Uterus (tissue), 4 donors: ENCODE measurements around the gene RAD52. TPM values are rescaled to one million over a fixed set of nuclear protein-coding genes. Genes with fewer than 3 reads are reported as not detected.

Experiments
- DNase-seq, 2 donors: peaks; one replicate each; pipeline ENCODE4 v3.0.0-alpha.2; 2019 to 2020
- H3K27ac ChIP-seq, 2 donors: fragments of 200-600 bp; sonication (generic); 1 replicate in 1 of 2; 2 replicates in 1 of 2; pipeline ENCODE4 v1.5.1; 2016 to 2018
- H3K27me3 ChIP-seq, 2 donors: fragments of 200-600 bp; sonication (generic); one replicate each; pipeline ENCODE4 v1.5.1; 2018 to 2019; ENCODE audit warnings: control low read depth in 1 of 2
- H3K36me3 ChIP-seq, 2 donors: fragments of 200-600 bp; sonication (generic); one replicate each; pipeline ENCODE4 v1.5.1; 2019; ENCODE audit warnings: control low read depth in 1 of 2
- H3K4me1 ChIP-seq, 2 donors: fragments of 200-600 bp; sonication (generic); one replicate each; pipeline ENCODE4 v1.5.1; 2018 to 2019; ENCODE audit warnings: control low read depth in 1 of 2
- H3K4me3 ChIP-seq, 2 donors: fragments of 200-600 bp; sonication (generic); 1 replicate in 1 of 2; 2 replicates in 1 of 2; pipeline ENCODE4 v1.5.1; 2018 to 2019; ENCODE audit warnings: mild to moderate bottlenecking in 1 of 2
- H3K9me3 ChIP-seq, 2 donors: fragments of 200-600 bp; sonication (generic); one replicate each; pipeline ENCODE4 v1.5.1; 2019; ENCODE audit warnings: control low read depth in 1 of 2
- POLR2A ChIP-seq, 2 donors: fragments of 450-650 bp; IDR thresholded peaks; one replicate each; pipeline ENCODE4 v1.6.1; 2016; ENCODE audit warnings: antibody characterized with exemption in 2 of 2, mild to moderate bottlenecking in 1 of 2, moderate library complexity in 1 of 2
- intact Hi-C: fragments of 100-400 bp; cut with DNase I; formaldehyde crosslinking; loops from one replicate; pipeline ENCODE4 v1.15.1; 2023; ENCODE audit warnings: low total_unique reads
- total RNA-seq, 4 donors: library from RNA; depleted of rRNA in 3 of 4; stranded (reverse); fragments of >200 nt in 3 of 4; gene quantifications; one replicate each; pipeline versions ENCODE4 v1.1.0 to v1.2.4, GENCODE V29; 2014 to 2023
- TF ChIP-seq, protein P1 (sequence below), 4 experiments: fragments of 200-600 bp in 2 of 4; fragments of 450-650 bp in 2 of 4; sonication (generic) in 2 of 4; IDR thresholded peaks; one replicate each; pipeline ENCODE4 v1.5.1; 2016 to 2019; ENCODE audit warnings: antibody characterized with exemption in 4 of 4, mild to moderate bottlenecking in 2 of 4, moderate library complexity in 1 of 4
- donor health status: DM: yes; HTN: yes; CAD: no.

RAD52 gene
- total RNA-seq, 4 donors from 2014 or later = 2.4 to 47.4 (median 25.7) TPM

DNA sequence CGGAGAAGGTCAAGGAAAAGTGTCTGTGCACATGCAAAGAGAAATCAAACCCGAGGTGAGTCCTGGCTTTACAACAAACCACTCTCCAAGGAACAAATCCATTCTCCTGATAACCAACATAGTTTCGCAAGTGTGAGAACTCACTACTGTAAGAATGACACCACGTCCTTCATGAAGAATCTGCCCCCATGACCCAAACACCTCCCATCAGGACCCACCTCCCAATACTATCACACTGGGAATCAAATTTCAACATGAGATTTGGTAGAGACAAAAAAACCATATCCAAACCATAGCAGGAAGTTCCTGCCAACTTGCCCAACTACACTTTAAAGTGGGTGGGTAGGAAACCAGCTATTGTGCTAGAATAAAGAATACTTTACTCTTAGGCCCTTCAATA lies 39.2 kb upstream of the RAD52 start:
- H3K36me3 ChIP-seq = no peaks in the 10 kb centered on the region
- H3K27ac ChIP-seq = peak overlapping the region; percentile 95 to 98
- no peaks in the 10 kb centered on the region for H3K27me3 ChIP-seq
- H3K4me3 ChIP-seq = no peak overlapping the region
- H3K9me3 ChIP-seq = no peaks in the 10 kb centered on the region
- TF ChIP-seq, protein P1, sequence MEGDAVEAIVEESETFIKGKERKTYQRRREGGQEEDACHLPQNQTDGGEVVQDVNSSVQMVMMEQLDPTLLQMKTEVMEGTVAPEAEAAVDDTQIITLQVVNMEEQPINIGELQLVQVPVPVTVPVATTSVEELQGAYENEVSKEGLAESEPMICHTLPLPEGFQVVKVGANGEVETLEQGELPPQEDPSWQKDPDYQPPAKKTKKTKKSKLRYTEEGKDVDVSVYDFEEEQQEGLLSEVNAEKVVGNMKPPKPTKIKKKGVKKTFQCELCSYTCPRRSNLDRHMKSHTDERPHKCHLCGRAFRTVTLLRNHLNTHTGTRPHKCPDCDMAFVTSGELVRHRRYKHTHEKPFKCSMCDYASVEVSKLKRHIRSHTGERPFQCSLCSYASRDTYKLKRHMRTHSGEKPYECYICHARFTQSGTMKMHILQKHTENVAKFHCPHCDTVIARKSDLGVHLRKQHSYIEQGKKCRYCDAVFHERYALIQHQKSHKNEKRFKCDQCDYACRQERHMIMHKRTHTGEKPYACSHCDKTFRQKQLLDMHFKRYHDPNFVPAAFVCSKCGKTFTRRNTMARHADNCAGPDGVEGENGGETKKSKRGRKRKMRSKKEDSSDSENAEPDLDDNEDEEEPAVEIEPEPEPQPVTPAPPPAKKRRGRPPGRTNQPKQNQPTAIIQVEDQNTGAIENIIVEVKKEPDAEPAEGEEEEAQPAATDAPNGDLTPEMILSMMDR (IDR thresholded peaks at IDR 0.05) = no peak
- no peak for TF ChIP-seq POLR2A (IDR thresholded peaks at IDR 0.05)
- H3K4me1 ChIP-seq = peaks cover 0 to 8% of the 10 kb centered on the region in 2 donors
- intact Hi-C loops = no loop called here
- DNase-seq = no peak

DNA sequence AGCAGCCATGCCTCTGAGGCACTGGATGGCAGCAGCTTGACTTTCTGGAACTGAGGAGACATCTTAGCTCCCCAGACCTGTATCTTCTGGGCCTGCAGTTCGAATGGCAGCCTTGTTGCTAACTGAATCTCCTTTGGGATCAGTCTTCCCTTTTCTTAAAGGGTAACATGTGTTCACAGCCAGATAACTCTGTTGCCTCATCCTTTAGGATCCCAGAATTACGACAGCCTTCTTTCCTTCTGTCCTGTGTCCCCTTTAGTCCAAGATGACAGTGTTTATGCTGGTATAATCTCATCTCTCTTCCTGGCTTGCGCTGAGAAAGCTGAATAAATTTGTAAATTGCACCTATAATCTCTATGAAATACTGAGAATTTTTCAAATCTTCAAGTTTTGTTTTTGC lies 32.5 kb upstream of the RAD52 start:
- H3K9me3 ChIP-seq = no peaks in the 10 kb centered on the region
- H3K36me3 ChIP-seq = no peaks in the 10 kb centered on the region
- H3K4me1 ChIP-seq = no peaks in the 10 kb centered on the region
- intact Hi-C loops = no loop called here
- H3K4me3 ChIP-seq = no peak overlapping the region
- no peak for DNase-seq
- TF ChIP-seq, protein P1 (IDR thresholded peaks at IDR 0.05) = no peak
- TF ChIP-seq POLR2A (IDR thresholded peaks at IDR 0.05) = no peak
- no peaks in the 10 kb centered on the region for H3K27me3 ChIP-seq
- H3K27ac ChIP-seq = no peak overlapping the region

DNA sequence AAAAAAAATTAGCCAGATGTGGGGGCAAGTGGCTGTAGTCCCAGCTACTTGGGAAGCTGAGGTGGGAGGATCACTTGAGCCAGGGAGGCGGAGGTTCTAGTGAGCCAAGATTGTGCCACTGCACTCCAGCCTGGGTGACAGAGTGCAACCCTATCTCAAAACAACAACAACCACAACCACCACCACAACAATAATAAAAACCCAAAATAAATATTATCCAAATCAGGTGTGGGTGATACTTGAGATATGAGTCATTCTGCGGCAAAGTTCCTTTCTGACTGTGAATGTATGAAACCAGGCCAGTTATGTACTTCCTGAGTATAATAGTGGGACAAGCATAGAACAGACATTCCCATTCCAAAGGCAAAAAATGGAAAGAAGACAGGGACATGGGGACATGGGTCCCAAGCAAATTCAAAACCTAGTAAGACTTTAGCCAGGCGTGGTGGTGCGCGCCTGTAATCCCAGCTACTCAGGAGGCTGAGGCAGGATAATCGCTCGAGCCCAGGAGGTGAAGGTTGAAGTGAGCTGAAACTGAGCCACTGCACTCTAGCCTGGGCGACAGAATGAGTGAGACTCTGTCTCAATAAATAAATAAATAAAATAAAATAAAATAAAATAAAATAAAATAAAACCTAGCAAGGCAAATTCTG lies 31.8 kb upstream of the RAD52 start:
- H3K27me3 ChIP-seq = no peaks in the 10 kb centered on the region
- H3K27ac ChIP-seq = no peak overlapping the region
- no peak overlapping the region for H3K4me3 ChIP-seq
- intact Hi-C loops = no loop called here
- H3K36me3 ChIP-seq = no peaks in the 10 kb centered on the region
- no peaks in the 10 kb centered on the region for H3K9me3 ChIP-seq
- DNase-seq = no peak
- TF ChIP-seq, protein P1 (IDR thresholded peaks at IDR 0.05) = no peak
- no peak for TF ChIP-seq POLR2A (IDR thresholded peaks at IDR 0.05)
- no peaks in the 10 kb centered on the region for H3K4me1 ChIP-seq

DNA sequence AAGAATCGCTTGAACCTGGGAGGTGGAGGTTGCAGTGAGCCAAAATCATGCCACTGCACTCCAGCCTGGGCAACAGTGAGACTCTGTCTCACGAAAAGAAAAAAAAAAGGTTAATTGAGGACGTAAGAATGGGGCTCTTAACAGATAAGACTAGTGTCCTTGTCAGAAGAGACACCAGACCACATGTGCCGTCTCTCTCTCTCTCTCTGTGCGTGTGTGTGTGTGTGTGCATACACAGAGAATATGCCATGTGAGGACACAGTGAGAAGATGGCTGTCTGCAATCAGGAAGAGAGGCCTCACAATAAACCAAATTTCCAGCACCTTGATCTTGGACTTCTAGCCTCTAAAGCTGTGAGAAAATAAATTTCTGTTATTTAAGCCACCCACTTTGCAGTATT lies 29.9 kb upstream of the RAD52 start:
- no peaks in the 10 kb centered on the region for H3K36me3 ChIP-seq
- no peak overlapping the region for H3K4me3 ChIP-seq
- H3K9me3 ChIP-seq = no peaks in the 10 kb centered on the region
- TF ChIP-seq POLR2A (IDR thresholded peaks at IDR 0.05) = no peak
- TF ChIP-seq, protein P1 (IDR thresholded peaks at IDR 0.05) = no peak
- DNase-seq = no peak
- H3K27me3 ChIP-seq = no peaks in the 10 kb centered on the region
- no peak overlapping the region for H3K27ac ChIP-seq
- intact Hi-C loops = no loop called here
- no peaks in the 10 kb centered on the region for H3K4me1 ChIP-seq

DNA sequence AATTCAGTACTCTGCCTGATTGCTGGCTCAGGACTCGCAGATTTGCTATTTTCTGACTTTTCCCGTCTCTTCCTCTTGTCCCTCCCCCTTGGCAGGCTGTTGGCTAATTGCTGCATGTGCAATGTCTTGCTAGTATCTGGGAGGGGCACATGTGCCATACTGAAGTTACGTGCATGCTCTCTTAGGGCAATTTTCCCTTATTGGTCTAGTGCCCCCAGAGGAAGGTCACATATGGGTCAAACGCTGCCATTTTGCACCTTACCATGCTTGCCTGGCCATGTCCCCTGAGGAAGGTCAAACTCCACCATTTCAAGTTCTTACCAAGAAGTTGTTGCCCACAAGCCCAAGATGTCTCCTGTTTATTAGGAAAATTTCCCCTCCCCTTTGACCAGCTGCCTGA lies 27.7 kb upstream of the RAD52 start:
- no peak for TF ChIP-seq POLR2A (IDR thresholded peaks at IDR 0.05)
- TF ChIP-seq, protein P1 (IDR thresholded peaks at IDR 0.05) = no peak
- DNase-seq = no peak
- no peak overlapping the region for H3K4me3 ChIP-seq
- no peak overlapping the region for H3K27ac ChIP-seq
- H3K27me3 ChIP-seq = no peaks in the 10 kb centered on the region
- H3K36me3 ChIP-seq = no peaks in the 10 kb centered on the region
- H3K4me1 ChIP-seq = no peaks in the 10 kb centered on the region
- H3K9me3 ChIP-seq = no peaks in the 10 kb centered on the region
- intact Hi-C loops = no loop called here
